HepG2 (cell line): ENCODE measurements around the gene FGD2. TPM values are rescaled to one million over a fixed set of nuclear protein-coding genes. Genes with fewer than 3 reads are reported as not detected.
A peak's percentile ranks its signal among the peaks of the same experiment; 100 is the strongest.

Source experiments
- AHR ChIP-seq: IDR thresholded peaks from 2 replicates; pipeline ENCODE4 v1.6.1; 2018; ENCODE audit warnings: missing genetic modification reagents, missing compliant biosample characterization
- ARID5B ChIP-seq: IDR thresholded peaks from 2 replicates; pipeline ENCODE4 v1.4.0; 2020; ENCODE audit warnings: mild to moderate bottlenecking, missing genetic modification reagents
- DMAP1 ChIP-seq: IDR thresholded peaks from 2 replicates; pipeline ENCODE4 v1.6.1; 2016
- NPAS2 ChIP-seq: sonication (generic); formaldehyde crosslinking; IDR thresholded peaks from 2 replicates; pipeline ENCODE4 v1.8.0; 2022; ENCODE audit warnings: mild to moderate bottlenecking, missing genetic modification reagents, borderline replicate concordance
- SNAPC4 ChIP-seq: sonication (generic); formaldehyde crosslinking; IDR thresholded peaks from 2 replicates; pipeline ENCODE4 v1.4.0; 2020; ENCODE audit warnings: mild to moderate bottlenecking, missing genetic modification reagents
- ZNF318 ChIP-seq: sonication (generic); formaldehyde crosslinking; IDR thresholded peaks from 2 replicates; pipeline ENCODE4 v1.4.0; 2020; ENCODE audit warnings: mild to moderate bottlenecking, missing genetic modification reagents
- ZNF367 ChIP-seq: sonication (generic); formaldehyde crosslinking; IDR thresholded peaks from 2 replicates; pipeline ENCODE4 v1.4.0; 2020; ENCODE audit warnings: missing genetic modification reagents, borderline replicate concordance
- ZNF704 ChIP-seq: sonication (generic); formaldehyde crosslinking; IDR thresholded peaks from 2 replicates; pipeline ENCODE4 v1.8.1; 2023; ENCODE audit warnings: mild to moderate bottlenecking, inconsistent platforms, moderate library complexity, missing genetic modification reagents, borderline replicate concordance
- polyA plus RNA-seq, 8 experiments: library from polyadenylated mRNA; depleted of rRNA in 3 of 8; stranded (reverse) in 7 of 8; unstranded in 1 of 8; fragments of >200 nt; fragmentation: Illumina TruSeq in 4 of 8; extraction: Trizol in 4 of 8; gene quantifications; 2 replicates each; pipeline versions ENCODE4 v1.2.1 to v1.2.3, GENCODE V29; 2011 to 2016; ENCODE audit warnings: low read depth in 4 of 8, missing spikeins in 1 of 8, mixed read lengths in 1 of 8; ENCODE audit not compliant: insufficient read depth in 1 of 8
- total RNA-seq, 5 experiments: library from RNA; depleted of rRNA; stranded (reverse); fragments of >200 nt; fragmentation: Illumina TruSeq; extraction: Trizol; gene quantifications; 2 replicates each; pipeline ENCODE4 v1.2.3, GENCODE V29; 2016; ENCODE audit warnings: low read depth in 1 of 5

Gene FGD2
- total and polyA plus RNA-seq, 2 of the 13 experiments (the other 11 are each of a cell fraction or from before 2014, with no cell fraction given), result not detected

GRCh38 chr6:37051138-37052026 is 45.9 kb downstream of the FGD2 start (continued):
- TF ChIP-seq ZNF704 (CRISPR knock-in tag) (0 out of 2 replicates have a peak, but pooled peaks have one; percentile 58), ZNF367 (CRISPR knock-in tag) (no peak), SNAPC4 (CRISPR knock-in tag) (no peak), ZNF318 (CRISPR knock-in tag) (no peak; the same call in 1 of the 2 replicates), NPAS2 (CRISPR knock-in tag) (no peak), DMAP1 (CRISPR knock-in tag) (peak; percentile 64; the same call in 1 of the 2 replicates), ARID5B (CRISPR knock-in tag) (peak; percentile 73), AHR (CRISPR knock-in tag) (peak; percentile 88; the same call in 1 of the 2 replicates)
